NCI-H526 (cell line): ENCODE data around the gene PLA2R1.

Source experiments
- DNase-seq, 2 experiments: peaks; one replicate each; lab custom pipeline; 2025; lab: John Stamatoyannopoulos, UW

PLA2R1 gene

GRCh38 chr2:159933727-159934049 lies 128.7 kb downstream of the PLA2R1 start:
- no peak for DNase-seq

DNA sequence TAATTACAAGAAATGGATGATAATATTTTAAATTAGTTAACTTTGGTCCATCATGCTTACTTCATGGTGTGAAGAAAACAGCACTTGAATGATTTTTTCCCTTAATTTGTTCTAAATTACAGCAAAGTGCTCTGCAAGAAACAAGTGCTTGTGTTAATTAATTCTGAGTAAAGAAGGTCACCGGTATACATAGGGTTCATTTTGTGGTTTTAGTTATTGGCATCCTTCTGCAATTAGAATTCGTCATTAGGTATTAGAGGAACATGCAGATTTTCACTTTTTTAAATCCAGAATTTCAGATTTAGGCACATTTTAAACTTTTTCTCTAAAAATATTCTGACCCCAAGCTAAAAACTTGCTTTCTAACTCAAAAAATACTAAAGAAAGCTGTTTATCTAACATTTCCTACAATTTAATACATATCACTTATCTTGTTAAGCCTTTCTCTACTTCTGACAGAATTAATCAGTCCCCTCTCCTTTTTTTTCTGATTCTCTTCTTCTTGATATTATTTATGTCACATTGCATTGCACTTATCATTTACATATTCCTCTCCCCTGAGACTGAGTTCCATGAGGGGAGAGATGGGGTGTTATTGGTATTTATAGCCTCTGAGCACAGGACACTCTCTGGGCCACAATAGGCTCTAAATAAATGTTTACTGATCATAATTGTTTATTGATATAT lies 129.2 kb downstream of the PLA2R1 start:
- no peak for DNase-seq

DNA sequence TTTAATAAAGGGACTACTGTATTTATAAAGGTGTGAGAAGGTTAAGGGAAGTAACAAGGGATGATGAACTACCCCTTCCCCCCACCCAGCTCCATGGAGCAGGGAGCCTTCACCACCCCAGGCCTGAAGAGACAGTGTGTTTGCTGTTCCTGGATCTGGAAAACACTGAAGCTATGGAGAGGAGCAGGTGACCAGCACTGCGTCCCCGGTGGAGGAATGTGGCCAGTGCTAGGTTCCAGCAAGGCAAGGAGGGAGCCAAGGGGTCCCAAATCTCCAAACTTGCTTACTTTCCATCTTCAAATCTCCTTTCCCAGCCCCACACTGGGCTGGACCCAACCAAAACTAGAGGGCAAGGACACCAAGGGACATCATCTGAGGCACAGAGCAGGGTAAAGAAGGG lies 135.7 kb downstream of the PLA2R1 start:
- no peak for DNase-seq

DNA sequence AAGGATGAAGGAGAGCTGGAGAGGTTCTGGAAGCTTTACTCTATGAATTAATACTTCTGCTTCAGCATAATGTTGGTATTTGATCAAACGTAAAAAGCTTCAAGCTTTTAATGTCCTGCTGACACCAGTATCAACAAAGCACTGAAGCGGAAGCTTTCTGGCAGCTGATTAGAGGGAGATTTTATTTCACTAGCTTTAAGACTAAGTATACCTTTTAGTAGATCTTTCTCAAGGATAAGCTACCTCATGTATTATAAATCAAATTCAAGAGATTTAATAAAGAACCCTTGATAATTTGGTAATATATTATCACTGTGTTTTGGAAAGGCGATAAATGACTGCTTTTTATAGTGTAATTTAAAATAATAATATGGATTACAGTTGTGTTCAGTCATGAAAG lies 136.4 kb downstream of the PLA2R1 start:
- no peak for DNase-seq

- no peak for DNase-seq
These were observed 139.9 kb downstream of the PLA2R1 start for GRCh38 chr2:159922563-159922962.

DNA sequence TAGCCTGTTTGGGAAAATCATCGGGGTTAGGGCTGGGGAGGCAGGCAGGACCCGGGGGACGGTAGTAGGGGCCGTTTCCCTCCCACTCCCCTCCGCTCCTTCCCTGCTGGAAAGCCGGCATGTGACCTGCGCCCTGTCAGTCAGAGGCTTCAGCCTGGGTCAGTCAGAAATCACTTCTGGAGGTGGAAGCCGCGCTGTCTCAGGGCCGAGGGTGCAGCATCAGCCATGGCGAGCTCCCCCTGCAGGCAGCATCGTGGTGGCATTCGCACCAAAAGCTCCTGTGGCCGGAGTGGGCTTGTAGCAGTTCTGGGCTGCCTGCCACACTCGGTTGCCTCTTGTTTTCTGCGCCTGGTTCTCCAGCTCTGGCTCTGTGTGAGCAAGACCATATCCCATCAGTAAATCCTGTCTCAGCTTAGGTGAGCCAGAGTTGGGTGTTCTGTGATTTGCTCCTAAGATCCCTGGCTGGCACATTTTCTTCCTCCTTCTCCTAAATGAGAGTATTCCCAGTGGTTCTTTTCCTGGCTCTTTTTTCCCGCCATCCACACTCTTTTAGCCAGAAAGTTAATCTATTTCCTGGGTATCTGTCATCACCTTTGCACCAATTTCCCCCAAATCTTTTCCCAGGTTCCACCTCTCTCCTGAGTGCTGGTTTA lies 140.5 kb downstream of the PLA2R1 start:
- DNase-seq = peak in 1 of 2 experiments; percentile 85

DNA sequence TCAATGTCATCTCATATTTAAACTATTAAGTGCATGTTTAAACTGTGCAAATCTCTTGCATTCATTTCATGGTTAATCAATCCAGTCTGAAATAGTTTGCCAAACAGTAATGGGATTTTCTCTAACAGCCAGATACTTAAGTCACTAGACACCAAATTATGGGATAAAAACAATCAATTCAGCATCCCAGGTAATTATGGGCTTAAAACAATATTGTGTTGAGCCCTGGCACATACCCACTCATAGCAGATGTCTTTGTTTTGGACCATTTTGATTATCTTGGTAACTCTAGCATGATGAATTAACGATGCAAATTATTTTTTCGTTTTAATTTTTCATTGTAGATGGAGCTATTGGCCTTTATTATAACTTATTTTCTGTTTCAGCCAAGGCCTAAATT lies 145.9 kb downstream of the PLA2R1 start:
- no peak for DNase-seq

- DNase-seq = no peak
These were observed 148.5 kb downstream of the PLA2R1 start for GRCh38 chr2:159913900-159914299.

DNA sequence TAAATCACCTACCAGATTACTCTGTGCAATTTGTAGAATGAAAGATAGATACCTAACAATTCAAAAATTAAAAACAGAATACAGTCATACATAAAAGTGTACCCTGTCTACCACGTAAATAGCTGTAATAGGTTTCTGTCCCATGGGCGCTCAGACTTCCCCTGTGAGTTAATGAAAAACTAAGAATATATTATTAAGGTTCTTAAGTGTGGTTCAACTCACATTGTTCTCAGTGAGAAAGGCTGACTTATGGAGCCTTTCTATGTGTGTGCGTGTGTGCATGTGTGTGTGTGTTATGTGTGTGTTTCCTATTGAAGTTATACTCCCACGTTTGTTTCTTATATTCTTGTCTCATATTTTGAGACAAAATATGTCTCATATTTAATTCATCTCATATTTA lies 149.8 kb downstream of the PLA2R1 start:
- no peak for DNase-seq

- no peak for DNase-seq
These were observed 151.5 kb downstream of the PLA2R1 start for GRCh38 chr2:159910951-159911350.

DNA sequence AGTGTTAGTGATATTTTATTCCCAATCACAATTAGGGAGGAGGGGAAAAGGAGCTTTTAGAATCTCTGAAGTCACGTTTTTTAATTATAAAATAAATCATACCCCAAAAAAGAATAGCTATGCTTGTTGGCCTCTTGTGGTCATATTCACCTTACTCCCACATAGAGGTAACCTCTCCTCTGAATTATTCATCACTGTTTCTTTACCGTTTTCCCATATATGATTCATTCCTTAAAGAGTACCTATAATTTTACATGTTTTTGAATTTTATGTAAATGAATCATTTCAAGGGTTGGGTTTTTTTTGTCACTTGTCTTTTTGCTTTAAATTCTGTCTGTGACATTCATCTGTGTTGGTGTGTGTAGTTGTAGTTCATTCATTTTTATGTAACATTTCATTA lies 153.8 kb downstream of the PLA2R1 start:
- no peak for DNase-seq

DNA sequence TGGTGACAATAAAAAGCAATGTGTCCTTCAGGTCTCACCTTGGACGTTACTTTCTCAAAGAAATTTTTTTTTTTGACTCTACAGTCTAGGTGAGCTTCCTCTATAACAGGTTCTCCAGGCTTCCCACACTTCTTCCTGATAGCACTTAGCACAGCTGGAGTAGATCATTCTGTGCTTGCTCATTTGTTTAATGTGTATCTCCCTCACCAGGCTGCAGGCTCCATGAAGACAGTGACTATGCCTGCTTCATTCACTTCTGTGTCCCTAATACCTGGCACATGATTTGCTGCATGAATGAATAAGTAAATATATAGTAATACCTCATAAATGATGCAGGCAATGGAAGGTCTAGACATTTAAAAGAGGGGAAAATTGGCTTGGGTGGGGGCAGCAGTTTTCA lies 154.5 kb downstream of the PLA2R1 start:
- peak; percentile 79 to 82 for DNase-seq

GRCh38 chr2:159905926-159906714 lies 156.3 kb downstream of the PLA2R1 start:
- no peak for DNase-seq

- no peak for DNase-seq
These were observed 157.5 kb downstream of the PLA2R1 start for GRCh38 chr2:159904959-159905305.

GRCh38 chr2:159904127-159904958 lies 158.1 kb downstream of the PLA2R1 start, which contains the start of gene LY75:
Gene LY75, minus strand, starts transcription at chr2:159904756.
- peak in 1 of 2 experiments; percentile 69 for DNase-seq

- no peak for DNase-seq
These were observed 158.8 kb downstream of the PLA2R1 start for GRCh38 chr2:159903443-159904126.

GRCh38 chr2:159902722-159903121 lies 159.7 kb downstream of the PLA2R1 start:
- no peak for DNase-seq

GRCh38 chr2:159900343-159900742 lies 162.1 kb downstream of the PLA2R1 start:
- no peak for DNase-seq

DNA sequence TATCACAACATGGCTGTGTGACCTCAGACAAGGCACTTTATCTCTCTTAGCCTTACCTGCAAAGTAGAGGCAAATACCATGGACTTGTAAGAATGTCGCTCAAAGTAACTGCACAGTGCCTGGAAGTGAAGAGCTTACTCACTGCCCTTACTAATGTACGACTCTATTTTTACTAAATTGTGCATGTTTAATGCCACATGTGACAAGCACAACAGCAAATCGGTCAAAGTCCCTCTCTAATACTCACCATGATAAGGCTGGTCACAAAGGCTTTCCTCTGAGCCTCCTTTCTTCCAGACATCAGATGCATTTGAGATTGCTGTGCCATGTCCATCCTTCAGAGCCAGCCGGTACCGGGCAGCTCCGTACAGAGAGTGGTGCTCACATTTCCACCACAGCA lies 164.0 kb downstream of the PLA2R1 start:
- DNase-seq = no peak

DNA sequence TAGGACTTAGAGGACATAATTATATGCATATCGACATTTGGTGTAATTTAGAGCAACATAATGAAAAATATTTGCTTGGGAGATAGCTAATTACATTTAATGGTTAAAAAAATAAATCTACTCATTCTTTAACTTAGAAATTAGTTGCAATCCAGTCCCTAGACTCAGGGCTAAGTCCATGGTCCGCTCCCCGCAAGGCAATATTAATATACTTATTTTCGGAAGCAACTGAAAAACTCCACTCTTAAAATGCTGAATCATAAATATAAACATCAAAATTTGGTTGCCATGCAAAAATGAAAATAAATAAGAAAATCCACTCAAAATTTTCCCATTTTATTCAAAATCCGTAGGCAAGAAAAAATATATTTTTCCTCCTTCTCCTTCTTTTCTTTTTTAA lies 164.7 kb downstream of the PLA2R1 start:
- DNase-seq = no peak

GRCh38 chr2:159897081-159897480 lies 165.3 kb downstream of the PLA2R1 start:
- no peak for DNase-seq
